ENCODE measurements around the gene MFAP4. TPM values are rescaled to one million over a fixed set of nuclear protein-coding genes. Genes with fewer than 3 reads are reported as not detected.

The MFAP4 gene
- total RNA-seq, 1 donor from 2014 or later: 205 TPM

GRCh38 chr17:19341641-19342610, 45.1 kb downstream of the MFAP4 start:
- intact Hi-C loops (cut with DNase I): no loop called here
- no peak overlapping the region for H3K4me3 ChIP-seq

GRCh38 chr17:19341211-19341631, 45.8 kb downstream of the MFAP4 start:
- intact Hi-C loops (cut with DNase I): no loop called here
- Histone ChIP-seq H3K27ac (no peak overlapping the region), H3K9me3 (no peaks in the 10 kb centered on the region), H3K4me3 (no peak overlapping the region), H3K27me3 (no peaks in the 10 kb centered on the region), H3K36me3 (no peaks in the 10 kb centered on the region), H3K4me1 (peaks cover 66% of the 10 kb centered on the region)
- TF ChIP-seq POLR2A (IDR thresholded peaks at IDR 0.05) (no peak), POLR2AphosphoS5 (IDR thresholded peaks at IDR 0.05; ENCODE audit: insufficient read depth in 1 of 2, low read depth in 1 of 2) (no peak), CTCF (IDR thresholded peaks at IDR 0.05) (no peak)
- DNase-seq (ENCODE audit: extremely low spot score in 2 of 2): no peak

More at GRCh38 chr17:19341641-19342610, 45.1 kb downstream of the MFAP4 start:
- TF ChIP-seq CTCF (IDR thresholded peaks at IDR 0.05) (no peak), POLR2A (IDR thresholded peaks at IDR 0.05) (no peak), POLR2AphosphoS5 (IDR thresholded peaks at IDR 0.05; ENCODE audit: insufficient read depth in 1 of 2, low read depth in 1 of 2) (no peak)
- no peaks in the 10 kb centered on the region for H3K27me3 ChIP-seq
- no peaks in the 10 kb centered on the region for H3K36me3 ChIP-seq
- H3K9me3 ChIP-seq: no peaks in the 10 kb centered on the region
- no peak for DNase-seq (ENCODE audit: extremely low spot score in 2 of 2)
- peaks cover 66% of the 10 kb centered on the region for H3K4me1 ChIP-seq
- H3K27ac ChIP-seq: peak overlapping the region; percentile 40

GRCh38 chr17:19339341-19339815, 47.6 kb downstream of the MFAP4 start:
- TF ChIP-seq POLR2AphosphoS5 (IDR thresholded peaks at IDR 0.05; ENCODE audit: insufficient read depth in 1 of 2, low read depth in 1 of 2) (no peak), CTCF (IDR thresholded peaks at IDR 0.05) (no peak), POLR2A (IDR thresholded peaks at IDR 0.05) (no peak)
- no peak for DNase-seq (ENCODE audit: extremely low spot score in 2 of 2)
- H3K36me3 ChIP-seq: no peaks in the 10 kb centered on the region
- H3K27ac ChIP-seq: no peak overlapping the region
- H3K4me3 ChIP-seq: no peak overlapping the region
- peaks cover 47% of the 10 kb centered on the region for H3K4me1 ChIP-seq
- H3K9me3 ChIP-seq: no peaks in the 10 kb centered on the region
- no peaks in the 10 kb centered on the region for H3K27me3 ChIP-seq
- intact Hi-C loops (cut with DNase I): no loop called here

- H3K27ac ChIP-seq: no peak overlapping the region
- TF ChIP-seq CTCF (IDR thresholded peaks at IDR 0.05) (peak in 1 of 3 experiments; percentile 37), POLR2A (IDR thresholded peaks at IDR 0.05) (no peak), POLR2AphosphoS5 (IDR thresholded peaks at IDR 0.05; ENCODE audit: insufficient read depth in 1 of 2, low read depth in 1 of 2) (peak in 1 of 2 donors; percentile 18)
- intact Hi-C loops (cut with DNase I): no loop called here
- H3K36me3 ChIP-seq: no peaks in the 10 kb centered on the region
- H3K27me3 ChIP-seq: no peaks in the 10 kb centered on the region
- H3K4me3 ChIP-seq: no peak overlapping the region
- DNase-seq (ENCODE audit: extremely low spot score in 2 of 2): peak in 1 of 2 donors; percentile 46
- H3K9me3 ChIP-seq: no peaks in the 10 kb centered on the region
- peaks cover 38% of the 10 kb centered on the region for H3K4me1 ChIP-seq
Observed at GRCh38 chr17:19338031-19338990, 48.7 kb downstream of the MFAP4 start.

Measured in vagina (tissue), 2 donors.